ENCODE data around the gene KRTAP10-12. TPM values are rescaled to one million over a fixed set of nuclear protein-coding genes. Genes with fewer than 3 reads are reported as not detected.

Gene KRTAP10-12
- total RNA-seq, 4 donors from 2014 or later = 2.1 TPM; not detected in 3

- TF ChIP-seq CTCF (IDR thresholded peaks at IDR 0.05) = no peak
- no peak for TF ChIP-seq POLR2A (IDR thresholded peaks at IDR 0.05)
- no peak overlapping the region for H3K4me3 ChIP-seq (ENCODE audit: low read depth, poor library complexity, severe bottlenecking)
- 41 to 47% methylated on average over 8 of the region's 8 CpGs for WGBS, 2 donors
- intact Hi-C loops (cut with DNase I; ENCODE audit: low total_unique reads) = no loop called here
- peak in 1 of 2 donors; percentile 37 for DNase-seq (ENCODE audit: low spot score in 2 of 2)
These were observed 17.9 kb downstream of the KRTAP10-12 start for GRCh38 chr21:44714905-44715304.

GRCh38 chr21:44716984-44717383, 20.0 kb downstream of the KRTAP10-12 start:
- TF ChIP-seq CTCF (IDR thresholded peaks at IDR 0.05) = no peak
- no peak for TF ChIP-seq POLR2A (IDR thresholded peaks at IDR 0.05)

GRCh38 chr21:44718093-44718492, 21.1 kb downstream of the KRTAP10-12 start:
- no peak overlapping the region for H3K4me3 ChIP-seq (ENCODE audit: low read depth, poor library complexity, severe bottlenecking)
- WGBS, 2 donors = 50 to 54% methylated on average over 2 of the region's 2 CpGs
- DNase-seq (ENCODE audit: low spot score in 2 of 2) = no peak
- TF ChIP-seq CTCF (IDR thresholded peaks at IDR 0.05) (no peak), POLR2A (IDR thresholded peaks at IDR 0.05) (no peak)
- intact Hi-C loops (cut with DNase I; ENCODE audit: low total_unique reads) = no loop called here

More at GRCh38 chr21:44716984-44717383, 20.0 kb downstream of the KRTAP10-12 start:
- DNase-seq (ENCODE audit: low spot score in 2 of 2) = no peak
- no peak overlapping the region for H3K4me3 ChIP-seq (ENCODE audit: low read depth, poor library complexity, severe bottlenecking)
- intact Hi-C loops (cut with DNase I; ENCODE audit: low total_unique reads) = no loop called here

GRCh38 chr21:44718571-44718970, 21.6 kb downstream of the KRTAP10-12 start:
- peak in 1 of 2 donors; percentile 57 for DNase-seq (ENCODE audit: low spot score in 2 of 2)
- WGBS, 2 donors = 69% methylated on average over 6 of the region's 6 CpGs
- H3K4me3 ChIP-seq (ENCODE audit: low read depth, poor library complexity, severe bottlenecking) = no peak overlapping the region
- TF ChIP-seq POLR2A (IDR thresholded peaks at IDR 0.05) (no peak), CTCF (IDR thresholded peaks at IDR 0.05) (no peak)
- intact Hi-C loops (cut with DNase I; ENCODE audit: low total_unique reads) = no loop called here

GRCh38 chr21:44720170-44720569, 23.2 kb downstream of the KRTAP10-12 start:
- TF ChIP-seq POLR2A (IDR thresholded peaks at IDR 0.05) (no peak), CTCF (IDR thresholded peaks at IDR 0.05) (no peak)
- 89 to 94% methylated on average over 2 of the region's 2 CpGs for WGBS, 2 donors
- intact Hi-C loops (cut with DNase I; ENCODE audit: low total_unique reads) = no loop called here
- peak in 1 of 2 donors; percentile 14 for DNase-seq (ENCODE audit: low spot score in 2 of 2)
- no peak overlapping the region for H3K4me3 ChIP-seq (ENCODE audit: low read depth, poor library complexity, severe bottlenecking)

GRCh38 chr21:44722731-44723130, 25.8 kb downstream of the KRTAP10-12 start:
- WGBS, 2 donors = 76 to 81% methylated on average over 5 of the region's 5 CpGs
- TF ChIP-seq POLR2A (IDR thresholded peaks at IDR 0.05) (no peak), CTCF (IDR thresholded peaks at IDR 0.05) (no peak)
- DNase-seq (ENCODE audit: low spot score in 2 of 2) = peak in 1 of 2 donors; percentile 68
- intact Hi-C loops (cut with DNase I; ENCODE audit: low total_unique reads) = no loop called here
- H3K4me3 ChIP-seq (ENCODE audit: low read depth, poor library complexity, severe bottlenecking) = no peak overlapping the region

Measured in lower leg skin (tissue), 4 donors.